AG04450 (cell line): Measurements from ENCODE around the gene USP34. TPM values are rescaled to one million over a fixed set of nuclear protein-coding genes. Genes with fewer than 3 reads are reported as not detected.

Source experiments
- CTCF ChIA-PET: fragments of 300-600, 350-600 bp; formaldehyde crosslinking; extraction: SDS; loops from one replicate; lab custom pipeline; 2022; ENCODE audit warnings: antibody characterized with exemption, inconsistent platforms; lab: Charles Lee
- POLR2A ChIA-PET: fragments of 350-600 bp; formaldehyde crosslinking; extraction: SDS; loops from one replicate; lab custom pipeline; 2021; ENCODE audit warnings: antibody characterized with exemption, inconsistent platforms; lab: Yijun Ruan, JAX
- DNase-seq: peaks from one replicate; pipeline ENCODE4 v3.0.0-alpha.2; 2011; ENCODE audit warnings: low read depth, low spot score
- H3K27ac ChIP-seq: one replicate; pipeline ENCODE4 v1.5.1; 2012; ENCODE audit warnings: low read depth, low read length, control low read depth
- H3K27me3 ChIP-seq: one replicate; pipeline ENCODE4 v1.6.0; 2012; ENCODE audit warnings: low read length; ENCODE audit not compliant: control insufficient read depth, insufficient read depth
- H3K4me3 ChIP-seq: 2 replicates; pipeline ENCODE4 v1.5.1; 2011; ENCODE audit warnings: mild to moderate bottlenecking, low read depth, low read length, control low read depth
- H3K9me3 ChIP-seq: 2 replicates; pipeline ENCODE4 v1.5.1; 2012; ENCODE audit warnings: low read length; ENCODE audit not compliant: control insufficient read depth, insufficient read depth
- polyA plus RNA-seq: library from polyadenylated mRNA; depleted of rRNA; stranded (reverse); fragments of >200 nt; gene quantifications from 2 replicates; pipeline ENCODE4 v1.2.3, GENCODE V29; 2011
- TF ChIP-seq, protein P1 (sequence below): IDR thresholded peaks from 2 replicates; pipeline ENCODE4 v1.5.1; 2011; ENCODE audit warnings: low read depth, low read length, control low read depth, inconsistent platforms

USP34 gene
- polyA plus RNA-seq, 1 experiment, result 92.3 TPM

- no peak for DNase-seq
- H3K27me3 ChIP-seq, result no peaks in the 10 kb centered on the region
- ChIA-PET POLR2A (no interaction called here), CTCF (no interaction called here)
- TF ChIP-seq, protein P1, sequence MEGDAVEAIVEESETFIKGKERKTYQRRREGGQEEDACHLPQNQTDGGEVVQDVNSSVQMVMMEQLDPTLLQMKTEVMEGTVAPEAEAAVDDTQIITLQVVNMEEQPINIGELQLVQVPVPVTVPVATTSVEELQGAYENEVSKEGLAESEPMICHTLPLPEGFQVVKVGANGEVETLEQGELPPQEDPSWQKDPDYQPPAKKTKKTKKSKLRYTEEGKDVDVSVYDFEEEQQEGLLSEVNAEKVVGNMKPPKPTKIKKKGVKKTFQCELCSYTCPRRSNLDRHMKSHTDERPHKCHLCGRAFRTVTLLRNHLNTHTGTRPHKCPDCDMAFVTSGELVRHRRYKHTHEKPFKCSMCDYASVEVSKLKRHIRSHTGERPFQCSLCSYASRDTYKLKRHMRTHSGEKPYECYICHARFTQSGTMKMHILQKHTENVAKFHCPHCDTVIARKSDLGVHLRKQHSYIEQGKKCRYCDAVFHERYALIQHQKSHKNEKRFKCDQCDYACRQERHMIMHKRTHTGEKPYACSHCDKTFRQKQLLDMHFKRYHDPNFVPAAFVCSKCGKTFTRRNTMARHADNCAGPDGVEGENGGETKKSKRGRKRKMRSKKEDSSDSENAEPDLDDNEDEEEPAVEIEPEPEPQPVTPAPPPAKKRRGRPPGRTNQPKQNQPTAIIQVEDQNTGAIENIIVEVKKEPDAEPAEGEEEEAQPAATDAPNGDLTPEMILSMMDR, result no peak
- H3K27ac ChIP-seq, result no peak overlapping the region
- H3K9me3 ChIP-seq, result no peaks in the 10 kb centered on the region
- H3K4me3 ChIP-seq, result no peak overlapping the region
These were observed 51.3 kb downstream of the USP34 start for GRCh38 chr2:61419570-61419969.

- DNase-seq, result no peak
These were observed 51.8 kb downstream of the USP34 start for GRCh38 chr2:61419129-61419528.

DNA sequence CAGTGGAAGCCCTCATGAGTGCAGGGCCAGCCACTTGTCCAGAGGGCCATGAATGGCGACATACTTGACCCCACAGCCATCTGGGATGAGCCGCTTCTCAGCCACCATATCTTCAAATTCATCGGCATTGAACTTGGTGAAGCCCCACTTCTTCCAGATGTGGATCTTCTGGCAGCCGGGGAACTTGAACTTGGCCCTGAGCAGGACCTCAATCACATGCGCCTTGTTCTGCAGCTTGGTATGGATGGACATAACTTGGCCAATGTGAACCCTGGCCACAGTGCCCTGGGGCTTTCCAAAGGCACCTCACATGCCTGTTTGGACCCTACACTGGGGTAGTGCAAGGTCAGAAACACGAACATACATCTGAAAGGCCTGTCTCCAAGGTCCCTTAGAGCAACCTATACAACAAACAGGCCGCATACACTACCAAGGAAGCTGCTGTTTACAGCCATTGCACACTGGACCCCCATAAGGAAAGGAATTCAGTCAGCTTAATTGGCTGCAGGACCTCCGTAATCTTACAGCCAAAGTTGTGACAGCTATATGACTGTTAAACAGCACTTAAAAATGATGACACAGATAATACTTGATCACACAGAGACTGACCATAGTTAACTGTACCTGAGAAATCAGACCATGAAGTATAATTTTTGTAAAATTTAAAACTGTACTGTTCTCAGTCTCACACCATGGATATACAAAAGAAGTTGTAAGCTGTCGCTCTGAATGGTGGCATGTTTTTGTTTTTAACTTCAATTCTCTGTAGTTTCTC, 53.8 kb downstream of the USP34 start:
- DNase-seq, result no peak
- no peaks in the 10 kb centered on the region for H3K27me3 ChIP-seq
- CTCF ChIA-PET, result interaction anchor here (1.1 to 1.8 kb wide), 2 partner anchors 9 to 13 kb away, joined by 4 to 6 read pairs; no protein-coding TSS in a partner anchor
- TF ChIP-seq, protein P1, result no peak
- no peak overlapping the region for H3K4me3 ChIP-seq
- no peak overlapping the region for H3K27ac ChIP-seq
- POLR2A ChIA-PET, result no interaction called here
- no peaks in the 10 kb centered on the region for H3K9me3 ChIP-seq

More at GRCh38 chr2:61419129-61419528, 51.8 kb downstream of the USP34 start:
- POLR2A ChIA-PET, result no interaction called here
- CTCF ChIA-PET, result interaction anchor here (0.7 kb wide), 1 partner anchor 15 kb away, joined by 5 read pairs; no protein-coding TSS in a partner anchor
- TF ChIP-seq, protein P1, result no peak
- Histone ChIP-seq H3K27me3 (no peaks in the 10 kb centered on the region), H3K4me3 (no peak overlapping the region), H3K9me3 (no peaks in the 10 kb centered on the region), H3K27ac (no peak overlapping the region)

GRCh38 chr2:61415265-61415664, 55.6 kb downstream of the USP34 start:
- Histone ChIP-seq H3K4me3 (no peak overlapping the region), H3K27ac (no peak overlapping the region), H3K27me3 (no peaks in the 10 kb centered on the region), H3K9me3 (no peaks in the 10 kb centered on the region)
- TF ChIP-seq, protein P1, result no peak
- POLR2A ChIA-PET, result no interaction called here
- CTCF ChIA-PET, result interaction anchor here (0.6 to 1.8 kb wide), 3 partner anchors 11 to 243 kb away, joined by 3 to 6 read pairs (median 3); no protein-coding TSS in a partner anchor
- DNase-seq, result no peak

- POLR2A ChIA-PET, result no interaction called here
- DNase-seq, result no peak
- Histone ChIP-seq H3K27me3 (no peaks in the 10 kb centered on the region), H3K9me3 (no peaks in the 10 kb centered on the region), H3K4me3 (no peak overlapping the region), H3K27ac (no peak overlapping the region)
- TF ChIP-seq, protein P1, result no peak
- CTCF ChIA-PET, result no interaction called here
These were observed 56.2 kb downstream of the USP34 start for GRCh38 chr2:61414674-61415073.
